Nucleus accumbens (tissue), 56 donors: ENCODE data around the gene STAP2.

ENCODE experiments used
- DNase-seq, 56 donors: peaks; one replicate each; lab custom pipeline; 2025; lab: John Stamatoyannopoulos, UW

Gene STAP2

DNA sequence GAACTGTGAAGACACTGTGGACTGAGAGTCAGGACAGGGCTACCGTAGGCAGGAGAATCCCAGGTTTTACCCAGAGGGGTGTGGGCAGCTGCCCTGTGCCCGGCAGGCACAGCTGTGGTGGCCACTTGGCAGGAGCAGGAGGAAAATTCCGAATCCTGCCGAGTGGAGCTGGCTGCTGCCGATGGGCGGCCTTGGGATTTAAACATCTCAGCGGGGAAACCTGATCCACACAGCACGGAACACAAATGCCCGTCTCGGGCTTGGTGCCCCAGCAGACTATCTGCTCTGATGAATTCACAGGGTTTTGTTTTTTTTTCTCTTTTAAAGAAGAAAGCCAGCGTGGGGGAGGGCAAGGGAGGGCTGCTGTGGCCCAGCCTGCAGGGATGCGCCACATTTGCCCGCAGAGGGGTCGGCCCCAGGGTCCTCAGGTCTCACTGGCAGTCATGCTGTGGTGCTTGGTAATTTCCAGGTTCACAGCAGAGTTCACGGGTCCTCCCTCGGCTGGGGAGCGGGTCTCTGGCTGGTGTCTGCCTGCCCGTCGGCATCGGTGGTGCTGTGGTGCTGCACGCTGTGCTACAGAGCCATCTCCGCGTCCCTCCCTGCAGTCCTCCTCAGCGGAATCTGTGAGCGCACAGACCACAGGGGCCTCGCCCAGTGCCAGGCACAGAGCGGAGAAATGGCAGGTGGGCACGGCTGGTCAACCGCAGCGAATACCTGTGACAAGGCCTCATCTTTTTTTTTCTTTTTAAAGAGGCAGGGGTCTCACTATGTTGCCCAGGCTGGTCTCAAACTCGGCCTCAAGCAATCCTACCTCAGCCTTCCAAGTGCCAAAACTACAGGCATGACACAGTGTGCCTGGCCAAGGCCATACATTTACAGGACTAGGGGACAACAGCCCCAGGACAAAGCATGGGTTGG lies 32.9 kb upstream of the STAP2 start:
- peak in 1 of 56 donors; percentile 21 for DNase-seq

DNA sequence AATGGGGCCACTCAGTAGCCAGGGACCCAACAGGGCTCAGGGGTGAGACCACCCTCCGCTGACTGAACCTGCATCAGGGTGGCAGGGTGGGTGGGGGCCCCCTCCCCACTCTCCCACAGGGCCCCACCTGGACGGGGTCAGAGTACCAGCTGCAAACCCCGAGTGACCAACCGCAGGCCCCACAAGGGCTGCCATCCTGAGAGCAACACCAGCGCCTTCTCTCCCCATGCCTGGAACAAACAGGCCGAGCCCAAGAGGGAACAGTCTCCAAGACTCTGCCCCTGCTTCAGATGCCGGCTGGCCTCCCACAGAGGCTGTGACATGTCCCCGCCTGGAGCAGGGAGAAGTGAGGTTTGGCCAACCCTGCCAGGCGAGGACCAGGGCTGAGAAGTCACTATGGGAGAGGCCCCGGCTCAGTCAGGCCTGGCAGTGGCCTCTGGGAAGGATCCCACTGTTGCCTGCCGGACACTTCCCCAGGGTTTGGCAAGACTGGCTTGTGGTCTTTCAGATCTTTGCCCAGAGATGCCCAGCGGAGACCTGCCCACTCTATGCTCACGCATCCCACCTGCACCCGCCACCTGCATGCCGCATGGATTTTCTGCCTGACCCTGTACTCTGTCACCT lies 31.9 kb upstream of the STAP2 start:
- no peak for DNase-seq

DNA sequence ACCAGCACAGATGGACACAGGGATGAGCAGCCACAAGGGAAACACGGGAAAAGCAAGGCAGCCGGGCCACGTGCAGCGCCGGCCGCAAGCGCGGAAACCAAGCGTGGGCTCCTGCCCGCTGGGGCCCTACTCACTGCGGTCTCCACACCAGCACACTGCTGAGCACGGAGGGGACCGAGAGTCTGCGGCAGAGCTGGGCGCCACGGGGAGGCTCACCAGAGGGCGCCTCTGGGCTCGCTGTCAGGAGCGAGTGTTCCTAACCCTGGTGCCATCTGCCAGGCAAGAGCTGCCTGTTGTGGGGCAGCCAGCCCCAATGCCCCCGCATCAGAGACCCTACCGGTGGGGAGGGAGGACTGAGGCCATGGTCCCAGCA lies 31.2 kb upstream of the STAP2 start:
- peak in 40 of 56 donors; percentile 7 to 78 (median 33) for DNase-seq

DNA sequence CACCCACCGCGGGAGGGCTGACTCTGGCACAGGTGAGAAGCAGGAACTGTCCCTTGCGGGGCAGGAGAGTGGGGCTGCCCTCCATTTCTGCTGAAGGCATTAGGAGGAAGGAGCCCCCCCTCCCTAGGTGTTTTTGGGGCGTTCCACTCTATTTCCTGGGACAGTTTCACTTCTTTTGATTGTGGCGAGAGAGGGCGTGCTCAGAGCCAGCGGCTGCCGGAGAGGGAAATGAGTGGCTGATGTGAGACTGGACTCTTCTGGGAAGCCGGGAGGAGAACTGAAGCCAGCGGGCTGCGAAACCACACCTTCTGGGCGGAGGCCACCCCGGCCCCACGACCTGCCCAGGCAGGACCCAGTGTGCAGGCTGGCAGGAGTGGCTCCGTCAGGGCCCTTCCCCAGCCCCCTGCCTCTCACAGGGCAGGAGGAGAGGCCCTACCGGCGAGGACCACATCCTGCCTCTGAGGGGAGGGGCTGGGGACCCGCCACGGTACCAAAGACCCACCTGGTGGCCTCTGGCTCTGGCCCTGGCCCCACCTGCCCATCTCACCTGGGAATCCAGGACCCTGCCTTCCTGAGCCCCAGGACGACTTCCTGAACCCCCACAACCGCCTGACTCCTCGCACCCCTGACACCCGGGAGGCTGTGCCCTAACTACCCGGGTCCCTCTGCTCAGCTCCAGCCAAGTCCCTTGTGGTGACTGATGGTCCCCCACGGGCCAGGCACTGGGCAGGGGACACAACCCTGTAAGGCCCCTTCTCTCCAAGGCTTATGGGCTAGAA lies 30.7 kb upstream of the STAP2 start:
- peak in 3 of 56 donors; percentile 4 to 32 (median 20) for DNase-seq

DNA sequence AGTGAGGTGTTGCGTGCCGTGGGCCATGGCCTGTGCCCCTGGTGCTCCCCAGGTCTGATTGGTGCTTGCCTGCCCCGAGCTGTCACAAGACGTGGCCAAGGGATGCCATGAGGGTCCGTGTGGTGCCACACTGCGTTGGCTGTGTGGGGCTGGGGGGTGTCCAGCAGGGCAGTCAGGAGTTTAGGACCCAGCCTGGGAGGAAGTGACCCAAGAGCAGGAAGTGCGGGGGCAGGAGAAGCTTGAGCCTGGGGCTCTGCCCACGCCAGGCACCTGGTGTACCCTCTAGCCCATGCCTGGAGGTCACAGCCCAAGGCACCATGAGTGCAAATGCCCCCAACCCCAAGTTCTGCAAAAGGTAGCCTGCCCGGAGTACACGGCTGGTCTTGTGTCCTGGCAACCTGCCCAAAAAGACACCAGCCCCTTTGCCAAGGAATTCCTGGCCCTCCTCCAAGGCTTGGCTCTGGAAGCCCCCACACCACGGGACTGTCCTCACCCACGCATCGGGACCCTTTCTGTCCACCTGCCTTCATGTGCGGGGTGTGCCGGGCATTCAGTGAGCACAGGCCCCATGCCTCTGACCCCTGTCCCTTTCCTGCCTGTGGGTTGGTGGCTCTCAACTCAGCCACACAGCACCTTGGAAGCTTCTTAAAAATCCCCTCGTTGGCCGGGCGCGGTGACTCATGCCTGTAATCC lies 29.6 kb upstream of the STAP2 start:
- no peak for DNase-seq

DNA sequence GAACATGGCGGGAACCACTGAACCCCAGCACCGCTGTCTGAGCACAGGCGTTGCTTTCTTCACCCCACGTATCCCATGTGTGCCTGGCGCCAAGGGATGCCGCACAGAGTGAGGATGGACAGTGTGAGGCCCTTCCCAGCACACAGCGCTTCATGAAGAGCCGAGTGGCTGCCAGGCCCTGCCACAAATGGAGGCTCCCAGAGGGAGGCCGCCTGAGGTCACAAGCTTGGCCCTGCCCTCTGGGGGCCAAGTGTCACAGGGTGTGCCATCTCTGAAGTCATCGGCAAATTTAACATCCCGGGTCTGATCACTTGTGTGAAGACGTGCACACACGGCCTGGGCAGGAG lies 29.1 kb upstream of the STAP2 start:
- peak in 1 of 56 donors; percentile 22 for DNase-seq

DNA sequence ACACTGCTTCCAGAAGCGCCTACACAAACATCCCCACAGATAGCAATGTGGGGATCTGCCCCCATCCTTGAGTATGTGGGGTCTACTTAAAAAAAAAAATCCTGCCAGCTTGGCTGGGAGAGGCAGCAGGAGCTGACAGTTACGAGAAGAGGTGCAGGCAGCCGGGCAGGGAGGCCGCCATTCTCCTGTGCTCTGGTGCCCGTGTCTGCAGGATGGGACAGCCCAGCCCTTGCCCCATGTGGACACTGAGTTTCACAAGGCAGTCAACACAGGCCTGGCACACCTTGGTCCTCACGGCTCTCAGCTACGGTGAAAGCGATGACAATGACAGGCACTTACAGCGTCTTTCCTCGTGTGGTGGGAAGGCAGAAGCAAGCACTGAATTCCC lies 28.7 kb upstream of the STAP2 start:
- DNase-seq: no peak

DNA sequence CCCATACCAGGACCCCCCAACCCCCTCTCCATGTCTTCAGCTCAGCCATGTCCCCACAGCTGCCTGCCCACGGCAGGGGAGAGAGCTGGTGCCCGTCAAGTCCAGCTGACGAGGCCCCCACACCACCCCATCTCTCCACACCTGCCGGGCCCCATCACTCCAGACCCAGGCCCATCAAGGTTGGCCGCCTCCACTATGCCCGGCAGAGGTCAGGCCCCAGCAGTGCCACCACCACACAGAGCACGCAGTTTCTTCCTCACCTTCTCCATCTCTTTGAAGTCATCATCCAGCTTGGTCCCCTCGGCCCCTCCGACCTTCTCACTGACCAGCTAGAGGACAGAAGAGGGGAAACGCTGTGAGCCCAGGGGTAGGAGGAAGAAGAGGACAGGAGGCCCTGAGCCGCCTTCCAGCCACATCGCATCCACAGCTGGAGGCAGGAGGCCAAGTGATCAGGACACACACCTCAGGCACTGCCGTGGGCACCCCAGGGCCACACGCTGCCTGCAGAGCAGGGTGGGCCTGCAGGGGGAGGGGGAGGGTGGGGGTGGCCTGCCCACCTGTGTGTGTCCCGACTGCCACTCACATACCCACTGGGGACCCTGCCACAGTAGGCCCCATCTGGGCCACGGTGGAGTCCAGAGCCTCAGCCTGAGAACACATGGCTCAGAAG lies 28.2 kb upstream of the STAP2 start:
- no peak for DNase-seq

DNA sequence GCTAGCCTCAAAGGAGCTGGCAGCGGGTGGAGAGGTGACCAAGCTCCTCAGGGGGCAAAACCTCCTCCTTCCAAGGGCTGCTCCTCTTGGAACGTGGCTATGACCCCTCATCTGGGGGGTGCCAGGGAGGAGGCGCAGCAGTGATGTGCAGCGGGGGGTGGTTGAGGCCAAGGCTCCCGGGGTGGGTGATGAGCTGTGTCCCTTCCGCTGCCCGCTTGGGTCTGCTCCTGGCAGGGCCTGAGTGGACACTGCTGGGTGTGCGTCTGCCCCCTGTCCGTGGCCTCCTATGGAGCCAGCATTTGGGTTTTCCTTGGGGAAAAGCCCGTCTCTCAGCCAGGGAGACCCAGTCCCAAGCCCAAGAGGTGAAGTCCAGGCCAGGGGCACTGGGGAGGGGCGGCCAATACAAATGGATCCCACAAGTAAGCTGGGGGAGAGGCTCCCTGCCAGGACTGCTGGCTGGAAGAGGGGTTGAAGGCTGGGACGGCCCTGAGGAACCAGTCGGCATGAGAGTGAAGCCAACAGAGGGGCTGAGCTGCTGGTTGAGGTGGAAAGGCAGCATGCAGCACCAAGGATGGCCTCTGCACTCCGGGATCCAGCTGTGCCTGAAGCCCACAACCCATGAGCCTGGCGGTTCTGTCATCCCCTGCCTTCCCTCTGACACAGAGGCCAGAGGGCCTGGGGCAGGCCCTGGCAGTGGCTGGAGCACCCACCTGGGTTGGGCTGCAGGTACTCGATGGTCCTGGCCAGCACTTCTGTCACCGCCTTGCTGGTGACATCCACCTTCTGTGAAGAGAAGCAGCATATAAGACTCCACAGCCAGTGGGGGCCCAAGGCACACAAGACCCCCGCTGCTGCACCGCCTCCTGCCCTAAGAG lies 27.4 kb upstream of the STAP2 start:
- no peak for DNase-seq

DNA sequence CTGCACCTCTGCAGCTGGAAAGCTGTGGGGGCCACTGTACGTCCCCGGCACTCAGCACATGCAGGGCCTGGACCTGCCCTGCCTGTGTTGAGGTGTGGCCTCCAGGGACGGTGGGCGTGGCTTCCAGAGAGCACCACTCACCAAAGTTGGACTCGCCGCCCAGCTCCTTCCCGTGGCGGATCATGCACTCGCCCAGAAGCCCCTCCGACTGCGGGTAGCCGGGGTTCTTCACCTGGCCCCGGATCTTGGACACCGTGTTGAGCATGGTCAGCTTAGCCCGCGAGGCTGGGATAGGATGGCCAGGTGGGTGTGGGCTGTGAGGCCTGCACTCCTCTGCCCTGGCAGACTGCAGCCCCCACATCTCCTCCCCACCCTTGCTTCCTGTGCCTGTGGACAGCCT lies 26.7 kb upstream of the STAP2 start:
- DNase-seq: no peak

DNA sequence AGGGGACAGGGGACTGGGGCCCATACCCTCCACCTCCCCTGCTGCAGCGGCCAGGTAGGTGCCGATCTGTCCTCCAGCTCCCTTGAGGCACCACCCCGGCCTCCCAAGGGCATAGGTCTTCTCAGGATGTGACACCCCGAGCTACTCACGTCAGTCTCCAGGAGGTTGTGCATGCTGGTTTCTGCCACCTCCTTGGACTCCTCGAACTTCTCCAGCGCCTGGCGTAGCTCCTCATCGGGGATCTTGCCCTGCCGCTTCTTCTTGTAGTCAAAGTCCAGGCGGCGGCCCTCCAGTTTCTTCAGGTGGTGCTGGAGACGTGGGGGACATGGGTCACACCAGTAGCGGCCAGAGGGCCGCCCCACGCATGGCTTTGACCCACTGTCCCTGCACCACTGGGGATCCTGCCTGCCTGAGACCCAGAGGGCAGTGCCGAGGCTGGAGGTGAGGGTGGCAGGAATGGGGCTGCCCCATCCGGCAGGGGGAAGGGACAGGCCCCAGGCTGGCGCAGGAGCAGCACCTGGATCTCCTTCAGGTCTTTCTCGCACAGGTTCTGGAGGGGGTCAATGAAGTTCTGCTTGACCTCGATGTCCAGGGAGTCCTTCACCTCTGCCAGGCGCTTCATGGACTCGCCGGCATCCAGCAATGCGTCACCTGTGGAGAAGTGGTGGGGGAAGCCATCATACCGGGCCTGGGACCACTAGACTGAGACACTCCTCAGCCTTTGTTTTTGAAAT lies 25.1 kb upstream of the STAP2 start:
- no peak for DNase-seq

DNA sequence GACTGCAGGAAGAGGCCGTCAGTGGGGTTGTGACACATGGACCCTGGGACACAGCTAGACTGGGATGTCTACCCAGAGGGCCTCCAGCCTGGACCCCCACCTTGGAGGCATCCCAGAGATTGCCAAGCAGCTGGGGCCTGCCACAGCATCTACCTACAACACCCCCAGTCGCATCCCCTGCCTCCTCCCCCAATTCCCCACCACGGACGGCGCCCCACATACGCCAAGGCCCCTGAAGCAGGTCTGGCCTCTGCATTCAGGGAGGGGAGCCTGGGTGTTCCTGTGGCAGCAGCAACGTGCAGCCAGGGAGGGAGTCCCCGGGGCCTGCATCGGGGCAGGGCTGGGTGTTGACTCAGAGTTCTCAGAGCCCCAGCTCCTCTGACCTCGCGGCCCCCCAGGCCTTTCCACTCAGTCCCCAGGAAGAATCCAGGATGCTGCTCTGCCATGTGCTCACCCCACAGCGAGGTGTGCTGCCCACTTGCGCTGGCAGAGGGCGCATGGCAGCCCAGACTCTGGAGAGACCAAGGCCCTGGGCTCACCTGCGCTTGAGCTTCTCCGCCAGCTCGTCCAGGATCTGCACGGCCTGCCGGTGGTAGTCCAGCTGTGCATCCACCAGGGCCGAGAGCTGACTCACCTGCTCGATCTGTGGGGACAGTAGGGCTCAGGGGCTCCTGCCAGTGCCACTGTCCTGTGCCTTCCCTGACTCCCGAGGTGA lies 24.4 kb upstream of the STAP2 start:
- DNase-seq: no peak

DNA sequence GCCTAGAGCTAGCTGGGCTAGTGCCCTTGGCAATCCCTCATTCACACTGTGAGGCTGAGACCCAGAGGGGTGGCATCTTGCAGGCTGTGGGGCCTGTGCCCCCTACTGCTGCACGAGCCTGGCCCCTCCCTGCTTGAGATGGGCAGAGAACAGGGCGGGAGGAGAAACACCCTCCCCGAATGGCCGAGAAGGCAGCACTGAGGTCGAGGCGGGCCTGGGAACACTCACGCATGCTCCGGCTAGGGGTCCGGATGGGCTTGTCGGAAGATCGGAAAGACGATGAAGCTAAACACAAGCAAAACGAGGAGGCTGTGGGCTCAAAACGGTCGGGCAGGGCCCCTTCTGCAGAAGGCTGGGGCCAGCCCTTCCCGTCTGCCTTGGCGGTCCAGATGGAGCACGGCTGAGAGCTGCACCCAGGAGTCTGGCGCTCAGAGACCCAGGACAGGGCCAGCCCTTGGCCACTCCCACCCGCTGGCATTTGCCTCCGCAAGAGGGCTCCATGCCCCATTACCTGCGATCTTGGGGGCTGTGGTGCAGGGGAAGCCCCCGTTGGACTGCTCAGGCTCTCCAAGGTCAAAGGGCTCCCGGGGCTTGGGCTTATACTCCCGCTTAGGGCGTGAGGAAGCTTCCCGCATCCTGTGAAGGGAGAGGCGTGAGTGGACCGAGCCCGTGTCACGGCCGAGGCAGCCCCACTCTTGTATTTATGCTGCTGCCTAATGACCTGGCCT lies 23.6 kb upstream of the STAP2 start:
- DNase-seq: no peak

DNA sequence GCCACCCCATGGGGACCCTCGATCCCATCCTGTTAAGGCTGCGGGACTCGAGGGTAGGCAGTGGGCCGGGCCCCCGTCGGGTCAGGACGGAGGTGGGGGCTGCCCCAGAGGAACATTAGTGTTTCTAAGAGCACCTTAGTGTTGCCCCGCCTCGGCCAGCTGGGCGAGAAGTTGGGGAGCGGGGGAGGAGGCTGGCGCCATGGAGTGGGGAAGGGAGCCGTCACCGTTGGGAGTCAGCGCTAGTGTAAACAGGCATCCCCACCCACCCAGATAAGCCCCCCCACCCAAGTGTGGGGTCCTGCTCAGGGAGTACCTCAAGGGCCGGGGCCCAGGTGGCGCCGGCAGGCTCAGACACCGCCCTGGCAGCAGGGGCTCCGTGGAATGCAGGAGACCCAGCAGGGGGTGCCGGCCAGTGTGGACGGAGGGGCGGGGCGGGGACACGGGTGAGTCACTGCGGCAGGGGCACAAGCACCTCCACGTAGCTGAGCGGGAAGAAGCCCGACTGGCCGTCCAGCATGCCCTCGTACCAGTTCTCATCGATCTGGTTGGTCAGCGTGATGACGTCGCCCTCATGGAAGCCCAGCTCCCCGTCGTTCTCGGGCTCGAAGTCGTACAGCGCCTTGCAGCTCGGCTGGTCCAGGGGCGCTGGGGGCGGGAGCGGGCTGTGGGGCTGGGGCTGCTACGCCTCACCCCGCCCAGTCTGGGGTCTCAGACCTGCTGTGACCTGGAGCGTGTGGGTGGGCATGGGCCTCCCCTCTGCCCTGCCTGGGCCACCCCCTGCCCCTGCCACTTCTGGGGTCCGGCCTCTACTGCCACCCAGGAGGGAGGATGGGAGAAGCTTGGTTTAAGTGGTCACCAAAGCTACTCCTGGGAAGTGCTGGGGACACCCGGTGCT lies 22.8 kb upstream of the STAP2 start:
- no peak for DNase-seq

DNA sequence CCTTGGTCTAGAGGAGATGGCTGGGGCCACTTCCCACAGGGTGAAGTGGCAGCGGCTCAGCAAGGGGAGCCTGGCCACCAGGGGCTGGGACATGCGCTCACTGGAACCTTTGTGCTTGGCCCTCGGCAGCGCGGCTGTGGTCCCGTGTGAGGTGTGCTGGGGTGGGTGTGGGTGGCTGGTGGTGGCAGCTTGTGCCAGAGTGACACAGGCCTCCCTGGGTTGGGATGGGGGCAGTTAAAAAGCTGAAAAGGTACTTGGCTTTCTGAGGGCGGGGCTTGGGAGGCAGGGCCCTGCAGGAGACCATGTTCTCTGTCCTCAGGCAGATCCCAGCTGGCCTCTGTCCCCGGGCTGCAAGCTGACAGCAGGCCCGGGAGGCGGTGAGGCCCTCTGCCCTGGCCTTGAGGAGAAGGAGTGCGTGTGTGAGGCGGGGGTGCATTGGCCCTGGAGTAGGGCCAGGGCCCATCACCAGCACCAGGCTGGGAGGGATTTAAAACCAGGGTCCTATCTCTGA lies 22.1 kb upstream of the STAP2 start:
- no peak for DNase-seq

DNA sequence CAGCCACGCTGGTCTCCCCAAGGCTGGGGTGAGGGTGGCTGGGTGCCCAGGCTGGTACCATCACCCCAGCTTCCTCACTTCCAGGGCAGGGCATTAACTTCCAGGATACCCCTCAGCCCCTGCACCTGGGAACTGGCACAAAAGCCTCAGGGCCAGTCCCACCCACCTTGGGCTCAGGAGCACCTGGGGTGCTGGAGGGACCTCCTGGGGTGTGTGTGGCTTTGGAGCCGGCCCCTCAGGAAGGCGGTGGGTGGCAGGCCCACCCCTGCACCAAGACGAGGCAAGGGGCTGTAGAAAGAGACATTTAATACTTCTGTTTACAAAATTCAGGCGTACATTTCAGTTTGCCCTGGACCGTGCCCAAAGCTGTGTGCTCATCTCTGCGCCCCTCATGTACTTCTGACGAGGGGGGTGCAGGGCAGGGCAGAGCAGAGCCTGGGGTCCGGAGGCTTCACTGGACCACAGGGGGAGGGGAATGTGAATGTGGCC lies 21.5 kb upstream of the STAP2 start:
- no peak for DNase-seq
